HepG2 (cell line): ENCODE measurements around the gene OIT3. TPM values are rescaled to one million over a fixed set of nuclear protein-coding genes. Genes with fewer than 3 reads are reported as not detected.
A peak's percentile ranks its signal among the peaks of the same experiment; 100 is the strongest.

Experiments
- AHR ChIP-seq: IDR thresholded peaks from 2 replicates; pipeline ENCODE4 v1.6.1; 2018; ENCODE audit warnings: missing genetic modification reagents, missing compliant biosample characterization
- HCFC1 ChIP-seq: fragments of 150-350 bp; IDR thresholded peaks from 2 replicates; pipeline ENCODE4 v1.6.1; 2014; ENCODE audit warnings: low read depth, low read length
- KAT8 ChIP-seq: IDR thresholded peaks from 2 replicates; pipeline ENCODE4 v1.6.1; 2016; ENCODE audit warnings: missing genetic modification reagents, missing compliant biosample characterization
- KDM3A ChIP-seq: IDR thresholded peaks from 2 replicates; pipeline ENCODE4 v1.6.1; 2018; ENCODE audit warnings: low read depth, missing compliant biosample characterization
- MTA3 ChIP-seq: sonication (generic); formaldehyde crosslinking; IDR thresholded peaks from 2 replicates; pipeline ENCODE4 v1.4.0; 2020; ENCODE audit warnings: missing genetic modification reagents
- SOX5 ChIP-seq: IDR thresholded peaks from 2 replicates; pipeline ENCODE4 v1.6.1; 2016; ENCODE audit warnings: borderline replicate concordance
- SYNCRIP ChIP-seq: fragments of 200-400 bp; formaldehyde crosslinking; IDR thresholded peaks from 2 replicates; pipeline ENCODE4 v1.6.1; 2018; ENCODE audit warnings: mild to moderate bottlenecking, low read depth, low read length; ENCODE audit not compliant: insufficient read depth
- ZNF558 ChIP-seq: sonication (generic); formaldehyde crosslinking; IDR thresholded peaks from 2 replicates; pipeline ENCODE4 v1.9.0; 2022; ENCODE audit warnings: mild to moderate bottlenecking, missing genetic modification reagents, borderline replicate concordance
- ZNF644 ChIP-seq: IDR thresholded peaks from 2 replicates; pipeline ENCODE4 v1.6.1; 2016; ENCODE audit warnings: low read depth
- ZSCAN31 ChIP-seq: sonication (generic); formaldehyde crosslinking; IDR thresholded peaks from 2 replicates; pipeline ENCODE4 v1.5.0; 2020; ENCODE audit warnings: low read depth, mild to moderate bottlenecking, missing genetic modification reagents
- polyA plus RNA-seq, 8 experiments: library from polyadenylated mRNA; depleted of rRNA in 3 of 8; stranded (reverse) in 7 of 8; unstranded in 1 of 8; fragments of >200 nt; fragmentation: Illumina TruSeq in 4 of 8; extraction: Trizol in 4 of 8; gene quantifications; 2 replicates each; pipeline versions ENCODE4 v1.2.1 to v1.2.3, GENCODE V29; 2011 to 2016; ENCODE audit warnings: low read depth in 4 of 8, missing spikeins in 1 of 8, mixed read lengths in 1 of 8; ENCODE audit not compliant: insufficient read depth in 1 of 8
- total RNA-seq, 5 experiments: library from RNA; depleted of rRNA; stranded (reverse); fragments of >200 nt; fragmentation: Illumina TruSeq; extraction: Trizol; gene quantifications; 2 replicates each; pipeline ENCODE4 v1.2.3, GENCODE V29; 2016; ENCODE audit warnings: low read depth in 1 of 5
- TF ChIP-seq, protein P1 (sequence below): sonication (generic); formaldehyde crosslinking; IDR thresholded peaks from 2 replicates; pipeline ENCODE4 v1.8.0; 2022; ENCODE audit warnings: missing genetic modification reagents, mild to moderate bottlenecking, inconsistent platforms, borderline replicate concordance
- TF ChIP-seq, protein P2 (sequence below): sonication (generic); formaldehyde crosslinking; IDR thresholded peaks from 2 replicates; pipeline ENCODE4 v1.5.0; 2020; ENCODE audit warnings: mild to moderate bottlenecking, missing genetic modification reagents, moderate library complexity
- TF ChIP-seq, protein P3 (sequence below): sonication (generic); formaldehyde crosslinking; IDR thresholded peaks from 2 replicates; pipeline ENCODE4 v1.5.1; 2020; ENCODE audit warnings: mild to moderate bottlenecking, missing genetic modification reagents
- TF ChIP-seq, protein P4 (sequence below): sonication (generic); formaldehyde crosslinking; IDR thresholded peaks from 2 replicates; pipeline ENCODE4 v1.8.1; 2023; ENCODE audit warnings: mild to moderate bottlenecking, inconsistent platforms, moderate library complexity, missing genetic modification reagents, borderline replicate concordance
- TF ChIP-seq, protein P5 (sequence below): sonication (generic); formaldehyde crosslinking; conservative IDR thresholded peaks from 2 replicates; pipeline ENCODE4 v1.4.0; 2020; ENCODE audit warnings: missing genetic modification reagents
- TF ChIP-seq, protein P6 (sequence below): fragments of 450-650 bp; IDR thresholded peaks from 2 replicates; pipeline ENCODE4 v1.6.1; 2016
- TF ChIP-seq, protein P7 (sequence below): sonication (generic); formaldehyde crosslinking; IDR thresholded peaks from 2 replicates; pipeline ENCODE4 v1.8.1; 2023; ENCODE audit warnings: mild to moderate bottlenecking, moderate library complexity, missing genetic modification reagents

The OIT3 gene
- total and polyA plus RNA-seq, 2 of the 13 experiments (the other 11 are each of a cell fraction or from before 2014, with no cell fraction given): not detected

DNA sequence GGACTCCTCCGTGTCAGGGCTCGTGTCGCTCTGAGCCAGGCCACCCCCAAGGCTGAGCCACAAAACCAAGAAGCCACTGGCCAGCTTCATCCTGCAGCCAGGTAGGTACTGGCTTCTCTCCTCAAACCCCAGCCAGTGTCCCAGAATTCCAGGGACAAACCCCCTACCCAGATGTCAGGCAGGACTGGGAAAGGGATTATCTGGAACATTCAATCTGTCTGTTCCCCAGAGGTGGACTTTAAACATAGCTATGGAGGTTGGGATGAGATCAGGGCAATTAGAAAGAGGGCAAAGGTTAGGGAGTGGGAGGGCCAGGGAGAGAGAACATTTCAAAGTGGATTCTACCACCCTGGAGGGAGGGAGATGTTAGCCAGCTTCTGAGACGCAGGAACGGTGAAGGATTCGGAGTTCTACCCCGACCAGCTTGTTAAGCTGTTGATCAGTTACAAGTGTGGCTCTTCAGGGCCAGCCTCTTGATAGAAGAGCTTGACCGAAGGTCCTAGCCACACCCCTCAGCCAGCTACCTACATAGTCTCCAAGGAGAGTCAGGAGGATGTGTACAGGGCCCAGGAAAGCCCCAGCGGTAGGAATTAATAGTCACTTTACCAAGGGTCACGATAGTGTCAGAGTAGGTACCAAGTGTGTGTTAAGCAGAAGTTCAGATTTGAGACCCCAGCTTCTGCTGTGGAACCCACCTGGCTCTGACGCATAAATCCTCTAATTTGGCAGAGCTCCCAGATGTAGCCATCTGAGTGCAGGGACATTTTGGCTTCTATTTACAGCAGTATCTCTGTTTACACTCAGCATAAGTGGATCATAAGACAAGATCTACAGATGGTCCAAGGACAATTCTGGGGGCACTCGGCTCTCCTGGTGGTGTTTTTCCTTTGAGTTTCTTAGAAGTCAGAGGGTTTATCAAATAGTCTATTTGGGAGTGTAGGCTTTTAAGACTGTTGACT lies 61.3 kb downstream of the OIT3 start, which contains the start of gene PLA2G12B (continued):
- TF ChIP-seq, protein P1, sequence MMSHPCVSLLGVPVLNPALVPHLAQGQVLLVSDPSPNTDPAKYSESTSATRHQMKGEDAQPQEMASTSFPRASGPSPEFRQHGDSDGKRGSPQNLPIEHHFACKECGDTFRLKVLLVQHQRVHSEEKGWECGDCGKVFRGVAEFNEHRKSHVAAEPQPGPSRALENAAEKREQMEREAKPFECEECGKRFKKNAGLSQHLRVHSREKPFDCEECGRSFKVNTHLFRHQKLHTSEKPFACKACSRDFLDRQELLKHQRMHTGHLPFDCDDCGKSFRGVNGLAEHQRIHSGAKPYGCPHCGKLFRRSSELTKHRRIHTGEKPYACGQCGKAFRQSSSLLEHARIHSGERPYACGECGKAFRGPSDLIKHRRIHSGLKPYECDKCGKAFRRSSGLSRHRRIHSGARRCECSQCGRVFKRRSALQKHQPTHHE: no peak; the same call in 1 of the 2 replicates
- TF ChIP-seq SOX5 (CRISPR knock-in tag) (no peak), AHR (CRISPR knock-in tag) (no peak), SYNCRIP (no peak), ZNF558 (CRISPR knock-in tag) (0 out of 2 replicates have a peak, but pooled peaks have one; percentile 34), ZNF644 (no peak), KDM3A (CRISPR knock-in tag) (no peak), HCFC1 (no peak), KAT8 (CRISPR knock-in tag) (no peak), MTA3 (no peak), ZSCAN31 (CRISPR knock-in tag) (no peak)
- TF ChIP-seq, protein P2, sequence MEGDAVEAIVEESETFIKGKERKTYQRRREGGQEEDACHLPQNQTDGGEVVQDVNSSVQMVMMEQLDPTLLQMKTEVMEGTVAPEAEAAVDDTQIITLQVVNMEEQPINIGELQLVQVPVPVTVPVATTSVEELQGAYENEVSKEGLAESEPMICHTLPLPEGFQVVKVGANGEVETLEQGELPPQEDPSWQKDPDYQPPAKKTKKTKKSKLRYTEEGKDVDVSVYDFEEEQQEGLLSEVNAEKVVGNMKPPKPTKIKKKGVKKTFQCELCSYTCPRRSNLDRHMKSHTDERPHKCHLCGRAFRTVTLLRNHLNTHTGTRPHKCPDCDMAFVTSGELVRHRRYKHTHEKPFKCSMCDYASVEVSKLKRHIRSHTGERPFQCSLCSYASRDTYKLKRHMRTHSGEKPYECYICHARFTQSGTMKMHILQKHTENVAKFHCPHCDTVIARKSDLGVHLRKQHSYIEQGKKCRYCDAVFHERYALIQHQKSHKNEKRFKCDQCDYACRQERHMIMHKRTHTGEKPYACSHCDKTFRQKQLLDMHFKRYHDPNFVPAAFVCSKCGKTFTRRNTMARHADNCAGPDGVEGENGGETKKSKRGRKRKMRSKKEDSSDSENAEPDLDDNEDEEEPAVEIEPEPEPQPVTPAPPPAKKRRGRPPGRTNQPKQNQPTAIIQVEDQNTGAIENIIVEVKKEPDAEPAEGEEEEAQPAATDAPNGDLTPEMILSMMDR (CRISPR knock-in tag): 0 out of 2 replicates have a peak, but pooled peaks have one; percentile 24
- TF ChIP-seq, protein P3, sequence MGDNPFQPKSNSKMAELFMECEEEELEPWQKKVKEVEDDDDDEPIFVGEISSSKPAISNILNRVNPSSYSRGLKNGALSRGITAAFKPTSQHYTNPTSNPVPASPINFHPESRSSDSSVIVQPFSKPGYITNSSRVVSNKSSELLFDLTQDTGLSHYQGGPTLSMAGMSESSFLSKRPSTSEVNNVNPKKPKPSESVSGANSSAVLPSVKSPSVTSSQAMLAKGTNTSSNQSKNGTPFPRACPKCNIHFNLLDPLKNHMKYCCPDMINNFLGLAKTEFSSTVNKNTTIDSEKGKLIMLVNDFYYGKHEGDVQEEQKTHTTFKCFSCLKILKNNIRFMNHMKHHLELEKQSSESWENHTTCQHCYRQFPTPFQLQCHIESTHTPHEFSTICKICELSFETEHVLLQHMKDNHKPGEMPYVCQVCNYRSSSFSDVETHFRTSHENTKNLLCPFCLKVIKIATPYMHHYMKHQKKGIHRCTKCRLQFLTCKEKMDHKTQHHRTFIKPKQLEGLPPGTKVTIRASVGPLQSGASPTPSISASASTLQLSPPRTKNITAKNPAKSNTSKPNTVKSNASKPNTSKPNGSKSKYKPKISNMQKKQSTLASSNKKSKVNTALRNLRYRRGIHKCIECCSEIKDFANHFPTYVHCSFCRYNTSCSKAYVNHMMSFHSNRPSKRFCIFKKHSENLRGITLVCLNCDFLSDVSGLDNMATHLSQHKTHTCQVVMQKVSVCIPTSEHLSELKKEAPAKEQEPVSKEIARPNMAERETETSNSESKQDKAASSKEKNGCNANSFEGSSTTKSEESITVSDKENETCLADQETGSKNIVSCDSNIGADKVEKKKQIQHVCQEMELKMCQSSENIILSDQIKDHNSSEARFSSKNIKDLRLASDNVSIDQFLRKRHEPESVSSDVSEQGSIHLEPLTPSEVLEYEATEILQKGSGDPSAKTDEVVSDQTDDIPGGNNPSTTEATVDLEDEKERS (CRISPR knock-in tag): no peak
- TF ChIP-seq, protein P4, sequence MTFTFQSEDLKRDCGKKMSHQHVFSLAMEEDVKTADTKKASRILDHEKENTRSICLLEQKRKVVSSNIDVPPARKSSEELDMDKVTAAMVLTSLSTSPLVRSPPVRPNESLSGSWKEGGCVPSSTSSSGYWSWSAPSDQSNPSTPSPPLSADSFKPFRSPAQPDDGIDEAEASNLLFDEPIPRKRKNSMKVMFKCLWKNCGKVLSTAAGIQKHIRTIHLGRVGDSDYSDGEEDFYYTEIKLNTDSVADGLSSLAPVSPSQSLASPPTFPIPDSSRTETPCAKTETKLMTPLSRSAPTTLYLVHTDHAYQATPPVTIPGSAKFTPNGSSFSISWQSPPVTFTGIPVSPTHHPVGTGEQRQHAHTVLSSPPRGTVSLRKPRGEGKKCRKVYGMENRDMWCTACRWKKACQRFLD (CRISPR knock-in tag): no peak
- TF ChIP-seq, protein P5, sequence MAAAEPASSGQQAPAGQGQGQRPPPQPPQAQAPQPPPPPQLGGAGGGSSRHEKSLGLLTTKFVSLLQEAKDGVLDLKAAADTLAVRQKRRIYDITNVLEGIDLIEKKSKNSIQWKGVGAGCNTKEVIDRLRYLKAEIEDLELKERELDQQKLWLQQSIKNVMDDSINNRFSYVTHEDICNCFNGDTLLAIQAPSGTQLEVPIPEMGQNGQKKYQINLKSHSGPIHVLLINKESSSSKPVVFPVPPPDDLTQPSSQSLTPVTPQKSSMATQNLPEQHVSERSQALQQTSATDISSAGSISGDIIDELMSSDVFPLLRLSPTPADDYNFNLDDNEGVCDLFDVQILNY (CRISPR knock-in tag): no peak
- TF ChIP-seq, protein P6, sequence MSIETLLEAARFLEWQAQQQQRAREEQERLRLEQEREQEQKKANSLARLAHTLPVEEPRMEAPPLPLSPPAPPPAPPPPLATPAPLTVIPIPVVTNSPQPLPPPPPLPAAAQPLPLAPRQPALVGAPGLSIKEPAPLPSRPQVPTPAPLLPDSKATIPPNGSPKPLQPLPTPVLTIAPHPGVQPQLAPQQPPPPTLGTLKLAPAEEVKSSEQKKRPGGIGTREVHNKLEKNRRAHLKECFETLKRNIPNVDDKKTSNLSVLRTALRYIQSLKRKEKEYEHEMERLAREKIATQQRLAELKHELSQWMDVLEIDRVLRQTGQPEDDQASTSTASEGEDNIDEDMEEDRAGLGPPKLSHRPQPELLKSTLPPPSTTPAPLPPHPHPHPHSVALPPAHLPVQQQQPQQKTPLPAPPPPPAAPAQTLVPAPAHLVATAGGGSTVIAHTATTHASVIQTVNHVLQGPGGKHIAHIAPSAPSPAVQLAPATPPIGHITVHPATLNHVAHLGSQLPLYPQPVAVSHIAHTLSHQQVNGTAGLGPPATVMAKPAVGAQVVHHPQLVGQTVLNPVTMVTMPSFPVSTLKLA: no peak
- TF ChIP-seq, protein P7, sequence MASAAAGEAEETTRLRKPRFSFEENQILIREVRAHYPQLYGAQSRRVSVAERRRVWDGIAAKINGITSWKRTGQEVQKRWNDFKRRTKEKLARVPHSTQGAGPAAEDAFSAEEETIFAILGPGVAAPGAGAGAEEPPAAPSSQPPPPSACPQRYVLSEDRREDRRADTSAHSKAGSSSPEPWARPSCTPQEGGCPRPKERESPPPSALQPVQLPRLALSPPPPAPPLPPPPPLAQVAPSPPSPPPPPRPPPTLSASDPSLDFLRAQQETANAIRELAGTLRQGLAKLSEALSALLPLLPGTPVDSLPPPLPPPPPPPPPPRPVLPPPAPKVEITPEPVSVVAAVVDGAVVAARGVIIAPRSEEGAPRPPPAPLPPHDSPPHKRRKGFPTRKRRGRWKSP: no peak
